ENCODE results near the gene TMEM209. TPM values are rescaled to one million over a fixed set of nuclear protein-coding genes. Genes with fewer than 3 reads are reported as not detected.

Gene TMEM209
- total RNA-seq, 1 donor from 2014 or later, result 15.1 TPM

- Mint-ChIP-seq H3K4me3 (ENCODE audit: unreplicated experiment) (no peak overlapping the region), H3K9me3 (ENCODE audit: unreplicated experiment) (no peaks in the 10 kb centered on the region), H3K27me3 (ENCODE audit: low read depth, unreplicated experiment) (no peaks in the 10 kb centered on the region), H3K27ac (ENCODE audit: unreplicated experiment) (no peak overlapping the region), H3K4me1 (ENCODE audit: low read depth, unreplicated experiment) (peaks cover 5% of the 10 kb centered on the region), H3K36me3 (ENCODE audit: low read depth, unreplicated experiment) (peaks cover 13% of the 10 kb centered on the region)
- Histone ChIP-seq H3K9me3 (ENCODE audit: insufficient read depth, low read depth, low read length) (no peaks in the 10 kb centered on the region), H3K79me2 (ENCODE audit: insufficient read depth, low read length) (no peaks in the 10 kb centered on the region), H2AFZ (ENCODE audit: low read depth, low read length) (no peak overlapping the region), H3K27ac (ENCODE audit: low read depth, low read length) (no peak overlapping the region), H3K27me3 (ENCODE audit: insufficient read depth, low read length) (no peaks in the 10 kb centered on the region), H3K36me3 (ENCODE audit: insufficient read depth, low read length) (peaks cover 33% of the 10 kb centered on the region), H3K4me3 (ENCODE audit: insufficient read depth, low read depth, low read length) (no peak overlapping the region), H4K20me1 (ENCODE audit: insufficient read depth, low read length) (no peaks in the 10 kb centered on the region), H3K4me2 (ENCODE audit: low read length) (no peak overlapping the region), H3K4me1 (ENCODE audit: insufficient read depth, low read length) (no peaks in the 10 kb centered on the region), H3K9ac (ENCODE audit: low read length) (no peak overlapping the region)
- DNase-seq (ENCODE audit: low read depth) (no peak), FAIRE-seq (no peak)
- no peak for TF ChIP-seq CTCF (IDR thresholded peaks at IDR 0.05; ENCODE audit: insufficient read depth, low read depth, low read length)
- TF ChIP-seq EZH2 (IDR thresholded peaks at IDR 0.05; ENCODE audit: insufficient read depth, low read length), result no peak
Measured at GRCh38 chr7:130123501-130123900, 81.7 kb downstream of the TMEM209 start.

- no peak for FAIRE-seq
Measured at GRCh38 chr7:130118801-130119200, 86.4 kb downstream of the TMEM209 start.

More at GRCh38 chr7:130118801-130119200, 86.4 kb downstream of the TMEM209 start:
- Mint-ChIP-seq H3K27ac (ENCODE audit: unreplicated experiment) (no peak overlapping the region), H3K9me3 (ENCODE audit: unreplicated experiment) (no peaks in the 10 kb centered on the region), H3K36me3 (ENCODE audit: low read depth, unreplicated experiment) (peaks cover 16% of the 10 kb centered on the region), H3K27me3 (ENCODE audit: low read depth, unreplicated experiment) (no peaks in the 10 kb centered on the region), H3K4me1 (ENCODE audit: low read depth, unreplicated experiment) (no peaks in the 10 kb centered on the region), H3K4me3 (ENCODE audit: unreplicated experiment) (no peak overlapping the region)
- Histone ChIP-seq H3K4me2 (ENCODE audit: low read length) (no peak overlapping the region), H3K9me3 (ENCODE audit: insufficient read depth, low read depth, low read length) (no peaks in the 10 kb centered on the region), H2AFZ (ENCODE audit: low read depth, low read length) (no peak overlapping the region), H3K36me3 (ENCODE audit: insufficient read depth, low read length) (peaks cover 22% of the 10 kb centered on the region), H3K27me3 (ENCODE audit: insufficient read depth, low read length) (no peaks in the 10 kb centered on the region), H3K79me2 (ENCODE audit: insufficient read depth, low read length) (no peaks in the 10 kb centered on the region), H4K20me1 (ENCODE audit: insufficient read depth, low read length) (no peaks in the 10 kb centered on the region), H3K4me1 (ENCODE audit: insufficient read depth, low read length) (no peaks in the 10 kb centered on the region), H3K27ac (ENCODE audit: low read depth, low read length) (no peak overlapping the region), H3K9ac (ENCODE audit: low read length) (no peak overlapping the region), H3K4me3 (ENCODE audit: insufficient read depth, low read depth, low read length) (no peak overlapping the region)
- no peak for TF ChIP-seq EZH2 (IDR thresholded peaks at IDR 0.05; ENCODE audit: insufficient read depth, low read length)
- no peak for TF ChIP-seq CTCF (IDR thresholded peaks at IDR 0.05; ENCODE audit: insufficient read depth, low read depth, low read length)
- DNase-seq (ENCODE audit: low read depth), result no peak

All from astrocyte (in vitro differentiated cells and primary cell).